BJ (cell line): ENCODE results near the gene ARHGAP45. TPM values are rescaled to one million over a fixed set of nuclear protein-coding genes. Genes with fewer than 3 reads are reported as not detected.

ENCODE experiments used
- CTCF ChIA-PET: fragments of 350-600 bp; formaldehyde crosslinking; extraction: SDS; loops from one replicate; lab custom pipeline; 2021; ENCODE audit warnings: antibody characterized with exemption, inconsistent platforms; lab: Yijun Ruan, JAX
- POLR2A ChIA-PET: fragments of 300-600 bp; sonication (Branson Sonifier 250); formaldehyde crosslinking; extraction: SDS; loops from one replicate; lab custom pipeline; 2021; ENCODE audit warnings: antibody characterized with exemption; lab: Charles Lee
- DNase-seq: peaks from one replicate; pipeline ENCODE4 v3.0.0-alpha.2; 2011; ENCODE audit warnings: low read depth
- H3K27me3 ChIP-seq: 2 replicates; pipeline ENCODE4 v1.6.0; 2011; ENCODE audit warnings: low read length; ENCODE audit not compliant: control insufficient read depth, insufficient read depth
- H3K36me3 ChIP-seq: 2 replicates; pipeline ENCODE4 v1.5.1; 2011; ENCODE audit warnings: low read length; ENCODE audit not compliant: control insufficient read depth, insufficient read depth
- H3K4me3 ChIP-seq: 2 replicates; pipeline ENCODE4 v1.5.1; 2011; ENCODE audit warnings: low read depth, mild to moderate bottlenecking, control low read depth, low read length
- polyA plus RNA-seq: library from polyadenylated mRNA; depleted of rRNA; stranded (reverse); fragments of >200 nt; gene quantifications from 2 replicates; pipeline ENCODE4 v1.2.3, GENCODE V29; 2011
- TF ChIP-seq, protein P1 (sequence below): IDR thresholded peaks from 2 replicates; pipeline ENCODE4 v1.5.1; 2011; ENCODE audit warnings: low read depth, mild to moderate bottlenecking, control low read depth, inconsistent platforms, low read length, moderate library complexity; ENCODE audit not compliant: insufficient read depth

The ARHGAP45 gene
- polyA plus RNA-seq, 1 experiment = 0.13 TPM

GRCh38 chr19:1122972-1123363, 56.0 kb downstream of the ARHGAP45 start:
- TF ChIP-seq, protein P1, sequence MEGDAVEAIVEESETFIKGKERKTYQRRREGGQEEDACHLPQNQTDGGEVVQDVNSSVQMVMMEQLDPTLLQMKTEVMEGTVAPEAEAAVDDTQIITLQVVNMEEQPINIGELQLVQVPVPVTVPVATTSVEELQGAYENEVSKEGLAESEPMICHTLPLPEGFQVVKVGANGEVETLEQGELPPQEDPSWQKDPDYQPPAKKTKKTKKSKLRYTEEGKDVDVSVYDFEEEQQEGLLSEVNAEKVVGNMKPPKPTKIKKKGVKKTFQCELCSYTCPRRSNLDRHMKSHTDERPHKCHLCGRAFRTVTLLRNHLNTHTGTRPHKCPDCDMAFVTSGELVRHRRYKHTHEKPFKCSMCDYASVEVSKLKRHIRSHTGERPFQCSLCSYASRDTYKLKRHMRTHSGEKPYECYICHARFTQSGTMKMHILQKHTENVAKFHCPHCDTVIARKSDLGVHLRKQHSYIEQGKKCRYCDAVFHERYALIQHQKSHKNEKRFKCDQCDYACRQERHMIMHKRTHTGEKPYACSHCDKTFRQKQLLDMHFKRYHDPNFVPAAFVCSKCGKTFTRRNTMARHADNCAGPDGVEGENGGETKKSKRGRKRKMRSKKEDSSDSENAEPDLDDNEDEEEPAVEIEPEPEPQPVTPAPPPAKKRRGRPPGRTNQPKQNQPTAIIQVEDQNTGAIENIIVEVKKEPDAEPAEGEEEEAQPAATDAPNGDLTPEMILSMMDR = no peak
- Histone ChIP-seq H3K27me3 (no peaks in the 10 kb centered on the region), H3K36me3 (peaks cover 71% of the 10 kb centered on the region), H3K4me3 (no peak overlapping the region)
- DNase-seq = no peak
- ChIA-PET CTCF (interaction anchor here (3.1 kb wide), 1 partner anchor 10 kb away, joined by 20 read pairs; no protein-coding TSS in a partner anchor), POLR2A (interaction anchor here (1.1 kb wide), 1 partner anchor 146 kb away, joined by 3 read pairs; no protein-coding TSS in a partner anchor)

DNA sequence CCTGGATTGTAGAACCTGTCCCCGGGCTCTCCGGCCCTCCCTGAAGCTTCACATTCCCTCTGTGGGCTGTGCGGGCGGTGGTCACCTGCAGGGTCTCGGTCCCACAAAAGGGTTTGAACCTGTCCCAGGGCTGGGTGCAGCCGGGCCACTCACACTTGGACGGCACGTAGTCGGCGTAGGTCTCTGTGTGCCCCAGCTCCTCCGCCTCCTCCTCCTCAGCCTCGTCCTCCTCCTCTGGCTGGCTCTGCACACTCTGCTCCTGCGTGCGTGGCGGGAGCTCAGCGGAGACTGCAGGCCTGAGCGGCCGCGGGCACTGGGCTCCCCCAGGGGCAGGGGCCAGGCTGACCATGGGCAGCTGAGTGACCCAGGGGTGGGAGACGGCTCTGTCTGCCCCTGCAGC, 56.4 kb downstream of the ARHGAP45 start:
- peaks cover 70% of the 10 kb centered on the region for H3K36me3 ChIP-seq
- H3K27me3 ChIP-seq = no peaks in the 10 kb centered on the region
- TF ChIP-seq, protein P1 = no peak
- ChIA-PET POLR2A (interaction anchor here (1.1 kb wide), 1 partner anchor 145 kb away, joined by 3 read pairs; no protein-coding TSS in a partner anchor), CTCF (interaction anchor here (3.1 kb wide), 1 partner anchor 10 kb away, joined by 20 read pairs; no protein-coding TSS in a partner anchor)
- DNase-seq = no peak
- no peak overlapping the region for H3K4me3 ChIP-seq

DNA sequence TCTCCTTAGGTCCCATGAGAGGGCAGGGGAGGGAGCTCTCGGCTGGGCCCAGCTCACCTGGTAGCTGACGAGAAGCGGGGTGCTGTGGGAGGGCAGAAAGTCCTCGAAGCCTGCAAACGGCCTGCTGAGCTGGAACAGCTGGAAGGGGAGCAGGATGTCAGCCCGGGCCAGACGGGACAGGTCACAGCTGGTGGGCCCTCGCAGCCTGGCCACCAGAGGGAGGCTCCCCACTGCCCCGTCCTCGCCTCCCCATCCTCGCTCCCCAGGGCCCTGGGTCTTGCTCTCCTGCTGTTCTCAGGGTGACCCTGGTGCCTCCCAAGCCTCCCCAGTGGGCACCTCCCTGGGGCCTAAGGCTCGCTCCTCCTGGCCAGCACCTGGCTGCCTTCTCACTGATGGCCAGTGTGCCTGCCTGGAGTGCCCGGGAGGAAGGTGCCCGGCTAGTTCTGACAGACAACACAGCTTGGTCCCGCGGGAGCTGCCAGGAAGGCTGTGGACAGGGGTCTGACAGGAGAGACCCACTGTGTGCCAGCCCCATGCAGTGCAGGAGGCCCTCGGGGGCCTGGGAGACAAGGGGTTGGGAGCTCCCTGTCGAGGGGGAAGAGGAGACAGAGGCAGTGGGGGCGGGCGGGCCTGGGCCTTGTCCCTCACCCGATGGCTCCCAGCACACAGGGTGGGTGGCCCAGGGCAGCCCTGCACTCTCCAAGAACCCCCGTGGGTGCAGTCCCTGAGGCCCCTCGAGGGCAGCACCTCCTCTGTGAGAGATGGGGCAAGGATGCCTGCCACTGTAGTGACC, 57.1 kb downstream of the ARHGAP45 start:
- Histone ChIP-seq H3K4me3 (no peak overlapping the region), H3K27me3 (no peaks in the 10 kb centered on the region), H3K36me3 (peaks cover 65% of the 10 kb centered on the region)
- TF ChIP-seq, protein P1 = no peak
- ChIA-PET CTCF (interaction anchor here (3.1 kb wide), 1 partner anchor 11 kb away, joined by 20 read pairs; no protein-coding TSS in a partner anchor), POLR2A (interaction anchor here (1.1 kb wide), 1 partner anchor 145 kb away, joined by 3 read pairs; no protein-coding TSS in a partner anchor)
- no peak for DNase-seq

DNA sequence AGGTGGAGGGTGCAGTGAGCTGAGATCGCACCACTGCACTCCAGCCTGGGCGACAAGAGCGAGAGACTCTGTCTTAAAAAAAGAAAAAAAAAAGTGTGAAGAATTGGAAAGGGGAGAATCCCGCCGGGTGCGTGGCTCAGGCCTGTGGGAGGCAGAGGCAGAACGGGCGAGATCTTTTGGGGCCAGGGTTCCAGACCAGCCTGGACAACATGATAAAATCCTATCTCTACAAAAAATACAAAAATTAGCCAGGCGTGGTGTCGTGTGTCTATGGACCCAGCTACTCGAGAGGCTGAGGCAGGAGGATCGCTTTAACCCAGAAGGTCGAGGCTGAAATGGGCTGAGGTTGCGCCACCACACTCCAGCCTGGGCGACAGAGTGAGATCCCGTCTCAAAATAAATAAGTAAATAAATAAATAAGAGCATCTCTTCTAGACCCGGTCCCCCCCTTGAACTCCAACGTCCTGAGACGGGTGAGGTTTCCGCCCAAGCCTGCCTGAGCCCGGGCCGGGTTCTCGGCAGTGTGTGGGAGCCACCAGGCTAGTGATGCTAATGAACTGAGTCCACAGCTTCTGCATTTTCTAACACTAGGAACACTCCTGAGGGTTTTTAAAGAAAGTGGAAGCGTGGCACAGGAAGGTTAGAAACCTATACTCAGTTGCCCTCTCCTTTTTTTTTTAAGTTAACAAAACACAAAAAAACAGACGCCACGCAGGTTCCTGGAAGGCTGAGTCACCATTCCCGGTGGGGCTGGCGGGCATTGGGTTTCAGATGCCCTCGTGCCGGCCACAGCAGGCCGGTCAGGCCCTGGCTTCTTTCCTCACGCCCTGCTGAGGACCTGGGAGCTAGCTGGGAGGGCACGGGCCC, 58.9 kb downstream of the ARHGAP45 start:
- ChIA-PET POLR2A (no interaction called here), CTCF (interaction anchor here (2.9 to 3.1 kb wide), 2 partner anchors 12 to 13 kb away, joined by 8 to 20 read pairs; no protein-coding TSS in a partner anchor)
- DNase-seq = no peak
- Histone ChIP-seq H3K36me3 (peaks cover 62% of the 10 kb centered on the region), H3K27me3 (no peaks in the 10 kb centered on the region), H3K4me3 (no peak overlapping the region)
- TF ChIP-seq, protein P1 = no peak
